ENCODE results near the gene GOLGA2.

Gene GOLGA2, protein sequence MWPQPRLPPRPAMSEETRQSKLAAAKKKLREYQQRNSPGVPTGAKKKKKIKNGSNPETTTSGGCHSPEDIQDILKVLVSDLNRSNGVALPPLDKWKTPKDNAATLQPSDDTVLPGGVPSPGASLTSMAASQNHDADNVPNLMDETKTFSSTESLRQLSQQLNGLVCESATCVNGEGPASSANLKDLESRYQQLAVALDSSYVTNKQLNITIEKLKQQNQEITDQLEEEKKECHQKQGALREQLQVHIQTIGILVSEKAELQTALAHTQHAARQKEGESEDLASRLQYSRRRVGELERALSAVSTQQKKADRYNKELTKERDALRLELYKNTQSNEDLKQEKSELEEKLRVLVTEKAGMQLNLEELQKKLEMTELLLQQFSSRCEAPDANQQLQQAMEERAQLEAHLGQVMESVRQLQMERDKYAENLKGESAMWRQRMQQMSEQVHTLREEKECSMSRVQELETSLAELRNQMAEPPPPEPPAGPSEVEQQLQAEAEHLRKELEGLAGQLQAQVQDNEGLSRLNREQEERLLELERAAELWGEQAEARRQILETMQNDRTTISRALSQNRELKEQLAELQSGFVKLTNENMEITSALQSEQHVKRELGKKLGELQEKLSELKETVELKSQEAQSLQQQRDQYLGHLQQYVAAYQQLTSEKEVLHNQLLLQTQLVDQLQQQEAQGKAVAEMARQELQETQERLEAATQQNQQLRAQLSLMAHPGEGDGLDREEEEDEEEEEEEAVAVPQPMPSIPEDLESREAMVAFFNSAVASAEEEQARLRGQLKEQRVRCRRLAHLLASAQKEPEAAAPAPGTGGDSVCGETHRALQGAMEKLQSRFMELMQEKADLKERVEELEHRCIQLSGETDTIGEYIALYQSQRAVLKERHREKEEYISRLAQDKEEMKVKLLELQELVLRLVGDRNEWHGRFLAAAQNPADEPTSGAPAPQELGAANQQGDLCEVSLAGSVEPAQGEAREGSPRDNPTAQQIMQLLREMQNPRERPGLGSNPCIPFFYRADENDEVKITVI

GRCh38 chr9:128275198-128276007 lies at the start of gene GOLGA2:
Gene GOLGA2 (minus strand): TSS chr9:128276007. CDS start chr9:128275976, 31 bp downstream.
- no peak for DNase-seq

DNA sequence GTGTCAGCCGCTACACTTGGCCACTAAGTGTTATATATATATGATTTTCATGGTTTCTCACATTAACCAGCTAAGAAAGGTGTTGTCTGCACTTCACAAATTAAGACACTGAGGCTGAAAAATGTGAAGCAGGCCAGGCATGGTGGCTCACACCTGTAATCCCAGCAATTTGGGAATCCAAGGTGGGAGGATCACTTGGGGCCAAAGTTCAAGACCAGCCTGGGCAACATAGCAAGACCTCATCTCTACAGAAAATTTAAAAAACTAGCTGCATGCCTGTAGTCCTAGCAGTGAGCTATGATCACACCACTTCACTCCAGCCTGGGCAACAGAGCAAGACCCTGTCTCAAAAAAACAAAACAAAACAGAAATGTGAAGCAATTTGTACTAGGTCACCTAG lies 48.6 kb upstream of the GOLGA2 start:
- no peak for DNase-seq

DNA sequence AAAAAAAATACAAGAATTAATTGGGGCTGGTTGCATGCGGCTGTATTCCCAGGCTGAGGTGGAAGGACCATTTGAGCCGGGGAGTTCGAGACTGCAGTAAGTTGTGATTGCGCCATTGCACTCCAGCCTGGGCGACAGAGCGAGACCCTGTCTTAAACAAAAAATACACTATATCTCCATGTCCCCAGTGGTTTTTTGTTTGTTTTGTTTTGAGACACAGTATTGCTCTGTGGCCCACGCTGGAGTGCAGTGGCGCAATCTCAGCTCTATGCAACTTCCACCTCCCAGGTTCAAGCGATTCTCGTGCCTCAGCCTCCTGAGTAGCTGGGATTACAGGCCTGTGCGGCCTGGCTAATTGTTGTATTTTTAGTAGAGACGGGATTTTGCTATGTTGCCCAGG lies 48.0 kb upstream of the GOLGA2 start:
- no peak for DNase-seq

- no peak for DNase-seq
Observed at GRCh38 chr9:128323212-128323730, 47.5 kb upstream of the GOLGA2 start.

DNA sequence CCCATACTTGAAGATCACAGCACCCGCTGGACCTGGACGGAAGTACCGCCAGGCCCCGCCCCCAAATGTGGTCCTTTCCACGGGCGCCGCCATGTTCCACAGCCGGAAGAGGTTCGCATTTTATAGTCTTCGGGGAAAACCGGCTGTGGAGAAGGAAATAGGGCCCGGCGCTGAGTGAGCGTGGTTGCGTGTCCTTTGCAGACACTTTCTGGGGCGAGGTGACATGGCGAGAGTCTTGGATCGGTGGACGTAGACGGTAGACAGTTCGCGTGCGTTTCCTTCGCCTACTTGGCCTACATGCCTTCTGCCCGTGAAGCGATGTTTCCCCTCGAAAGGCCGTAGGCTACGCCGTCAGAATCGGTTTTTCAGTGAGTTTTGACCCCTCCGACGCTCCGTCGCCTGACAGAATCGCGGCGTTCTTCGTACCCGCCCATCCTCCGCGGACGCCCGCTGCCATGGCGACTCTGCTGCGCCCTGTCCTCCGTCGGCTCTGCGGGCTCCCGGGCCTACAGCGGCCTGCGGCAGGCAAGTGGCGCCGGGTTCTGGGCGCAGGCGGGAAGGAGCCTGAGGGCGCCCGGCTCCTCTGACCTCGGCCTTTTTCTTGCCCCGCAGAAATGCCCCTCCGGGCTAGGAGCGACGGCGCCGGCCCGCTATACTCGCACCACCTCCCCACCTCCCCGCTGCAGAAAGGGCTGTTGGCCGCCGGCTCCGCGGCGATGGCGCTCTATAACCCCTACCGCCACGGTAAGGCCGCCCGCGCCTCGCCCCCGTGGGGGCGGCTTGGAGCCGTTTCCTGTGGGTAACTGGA lies 46.8 kb upstream of the GOLGA2 start, which contains the start of the genes COQ4 and TRUB2:
TSS of gene COQ4 (plus strand) at position 436 of the 808 bp plus-strand sequence. CDS start at position 456, 20 bp downstream.
TSS of gene TRUB2 (minus strand) at position 44 of the 808 bp plus-strand sequence. CDS start at position 5, 39 bp downstream.
- peak; percentile 87 for DNase-seq

GRCh38 chr9:128321879-128322403 lies 46.1 kb upstream of the GOLGA2 start:
- DNase-seq = no peak

GRCh38 chr9:128321343-128321742 lies 45.5 kb upstream of the GOLGA2 start:
- no peak for DNase-seq

- DNase-seq = no peak
Observed at GRCh38 chr9:128317629-128318028, 41.8 kb upstream of the GOLGA2 start.

GRCh38 chr9:128316421-128316820 lies 40.6 kb upstream of the GOLGA2 start:
- no peak for DNase-seq

- no peak for DNase-seq
Observed at GRCh38 chr9:128314697-128315096, 38.9 kb upstream of the GOLGA2 start.

GRCh38 chr9:128310461-128310860 lies 34.7 kb upstream of the GOLGA2 start:
- DNase-seq = no peak

DNA sequence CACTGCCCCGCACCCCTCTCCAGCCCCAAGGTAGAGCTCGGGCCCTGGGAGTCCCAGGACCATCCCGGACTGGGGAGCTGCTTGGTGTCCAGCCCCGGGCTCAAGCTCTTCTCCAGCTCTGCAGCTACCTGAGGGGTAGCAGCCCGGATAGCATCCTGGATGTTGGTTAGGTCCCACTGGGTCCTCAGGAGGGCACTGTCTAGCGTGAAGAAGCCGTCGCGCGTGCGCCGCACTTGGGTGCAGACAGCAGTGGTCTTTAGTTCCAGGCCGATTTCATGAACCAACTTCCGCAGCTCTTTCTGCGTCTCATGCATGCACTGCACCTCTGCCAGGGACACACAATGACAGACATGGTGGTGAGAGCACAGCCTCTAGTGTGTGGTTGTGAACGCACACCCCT lies 33.7 kb upstream of the GOLGA2 start:
- no peak for DNase-seq

GRCh38 chr9:128304971-128305288 lies 29.1 kb upstream of the GOLGA2 start:
- no peak for DNase-seq

GRCh38 chr9:128304136-128304970 lies 28.5 kb upstream of the GOLGA2 start:
- no peak for DNase-seq

DNA sequence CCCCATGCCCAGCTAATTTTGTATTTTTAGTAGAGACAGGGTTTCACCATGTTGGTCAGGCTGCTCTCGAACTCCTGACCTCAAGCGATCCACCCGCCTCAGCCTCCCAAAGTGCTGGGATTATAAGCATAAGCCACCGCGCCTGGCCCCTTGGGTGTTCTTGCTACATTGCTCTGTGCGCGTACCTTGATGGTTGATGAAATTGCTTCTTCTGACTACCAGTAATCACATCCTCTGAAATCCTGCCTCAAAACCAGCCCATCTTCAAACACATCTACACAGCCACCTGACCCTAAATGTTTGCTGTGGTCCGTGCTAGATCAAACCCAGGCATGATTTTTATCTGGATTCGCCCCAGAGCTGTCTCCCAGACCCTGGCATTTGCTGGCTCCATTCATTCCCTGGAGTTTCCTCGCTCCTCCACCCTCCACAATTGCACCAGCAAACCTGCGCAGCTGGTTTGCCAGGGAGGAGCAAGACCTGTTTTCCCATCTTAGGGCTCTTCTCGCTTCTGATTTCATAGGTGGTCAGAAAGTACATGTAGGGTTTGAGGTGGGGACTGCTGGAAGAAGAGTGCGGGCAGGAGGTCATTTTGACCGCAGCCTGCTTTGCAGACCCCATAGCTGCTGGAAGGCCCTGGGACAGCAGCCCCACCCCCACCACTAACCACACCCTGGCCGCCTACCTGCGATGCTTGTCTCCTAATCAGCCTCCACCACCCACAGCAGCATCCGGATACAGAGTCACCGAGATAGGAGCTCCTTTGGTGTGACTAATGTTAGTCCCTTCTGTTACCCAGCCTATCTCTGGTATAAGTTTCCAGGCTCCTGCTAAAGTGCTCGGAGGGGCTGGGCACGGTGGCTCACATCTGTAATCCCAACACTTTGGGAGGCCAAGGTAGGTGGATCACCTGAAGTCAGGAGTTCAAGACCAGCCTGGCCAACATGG lies 23.0 kb upstream of the GOLGA2 start:
- no peak for DNase-seq

DNA sequence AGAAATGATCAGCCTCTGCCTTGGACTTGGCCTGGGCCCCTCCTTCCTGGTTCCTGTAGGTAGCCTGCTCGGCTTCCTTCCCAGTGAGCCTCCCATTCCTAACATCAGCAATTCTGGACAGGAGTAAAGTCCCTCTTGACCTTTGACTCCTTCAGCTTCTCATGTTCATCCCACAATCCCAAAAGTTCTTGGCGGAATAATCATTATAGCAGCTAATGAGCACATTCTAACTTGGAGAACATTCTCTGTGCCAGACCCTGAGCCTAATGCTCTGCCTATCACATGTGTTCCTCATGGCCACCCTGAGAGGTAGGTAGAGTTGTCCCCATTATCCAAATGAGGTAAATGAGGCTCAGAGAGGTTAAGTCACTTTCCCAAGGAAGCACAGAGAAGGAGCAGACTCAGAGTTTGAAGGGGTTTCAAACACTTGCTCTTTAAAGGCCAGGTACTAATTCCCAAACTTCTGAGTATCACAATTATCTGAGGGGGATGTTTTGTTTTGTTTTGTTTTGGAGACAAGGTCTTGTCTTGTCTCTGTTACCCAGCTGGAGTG lies 21.5 kb upstream of the GOLGA2 start:
- no peak for DNase-seq

DNA sequence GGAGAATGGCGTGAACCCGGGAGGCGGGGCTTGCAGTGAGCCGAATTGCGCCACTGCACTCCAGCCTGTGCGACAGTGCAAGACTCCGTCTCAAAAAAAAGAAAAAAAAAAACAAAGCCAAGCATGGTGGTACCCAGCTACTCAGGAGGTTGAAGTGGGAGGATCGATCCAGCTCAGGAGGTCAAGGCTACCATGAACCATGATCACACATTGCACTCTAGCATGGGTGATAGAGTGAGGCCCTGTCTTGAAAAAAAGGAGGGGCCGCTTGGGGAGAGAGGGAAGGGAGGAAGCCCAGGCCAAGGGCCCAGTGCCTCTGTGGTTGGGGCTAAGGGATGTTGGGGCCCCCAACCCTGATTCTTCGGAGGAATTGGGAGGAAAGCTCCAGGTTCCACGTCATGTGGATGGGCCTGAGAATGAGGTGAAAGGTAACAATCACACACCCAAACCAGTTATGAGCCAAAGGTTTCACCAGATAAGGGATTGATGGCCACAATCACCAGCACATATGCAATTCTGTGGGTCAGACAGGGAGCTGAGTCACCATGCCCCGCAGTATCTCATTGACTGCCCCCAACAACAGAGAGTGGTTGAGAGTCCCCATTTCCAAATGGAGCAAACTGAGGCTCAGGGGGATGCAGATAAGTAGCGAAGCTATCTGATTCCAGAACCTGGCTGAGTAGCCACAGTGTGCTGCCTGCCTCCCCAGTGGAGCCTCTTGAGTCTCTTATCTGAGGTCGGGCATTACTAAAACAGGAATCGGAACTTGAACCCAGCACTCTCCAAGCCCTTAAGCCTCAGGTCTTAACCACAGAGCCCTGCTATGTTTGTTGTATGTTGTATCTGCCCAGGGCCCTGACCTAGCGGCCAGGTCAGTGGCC lies 20.8 kb upstream of the GOLGA2 start:
- DNase-seq = no peak

DNA sequence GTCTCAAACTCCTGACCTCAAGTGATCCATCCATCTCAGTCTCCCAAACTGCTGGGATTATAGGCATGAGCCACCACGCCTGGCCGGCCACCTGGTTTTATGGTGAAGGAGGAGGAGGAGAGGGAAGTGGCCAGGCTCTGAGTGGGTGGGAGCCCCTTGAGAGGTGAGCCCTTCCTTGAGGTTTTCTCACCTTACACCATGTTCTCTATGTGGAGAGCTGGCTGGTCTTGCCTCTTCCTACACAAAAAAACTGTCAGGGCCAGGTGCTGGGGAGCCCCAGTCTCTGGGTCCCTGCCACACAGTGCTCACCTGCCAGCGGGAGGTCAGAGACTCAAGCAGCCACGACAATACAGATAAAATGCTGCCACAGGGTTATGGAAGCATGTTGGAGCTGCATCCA lies 18.3 kb upstream of the GOLGA2 start:
- no peak for DNase-seq

Data from activated CD4-positive, alpha-beta T cell treated with anti-CD3 and anti-CD28 coated beads for 1 hour (primary cell).